Stimulated activated CD8-positive, alpha-beta memory T cell treated with anti-CD3 and anti-CD28 coated beads, Interleukin-15, amount 100 ng/mL, for 1 hour (primary cell): Measurements from ENCODE around the gene HNRNPA0.

Source experiments
- DNase-seq: peaks from one replicate; pipeline ENCODE4 v3.0.0-alpha.2; 2020; ENCODE audit warnings: low read depth

Gene HNRNPA0

GRCh38 chr5:137727623-137728022, 26.5 kb downstream of the HNRNPA0 start:
- no peak for DNase-seq

DNA sequence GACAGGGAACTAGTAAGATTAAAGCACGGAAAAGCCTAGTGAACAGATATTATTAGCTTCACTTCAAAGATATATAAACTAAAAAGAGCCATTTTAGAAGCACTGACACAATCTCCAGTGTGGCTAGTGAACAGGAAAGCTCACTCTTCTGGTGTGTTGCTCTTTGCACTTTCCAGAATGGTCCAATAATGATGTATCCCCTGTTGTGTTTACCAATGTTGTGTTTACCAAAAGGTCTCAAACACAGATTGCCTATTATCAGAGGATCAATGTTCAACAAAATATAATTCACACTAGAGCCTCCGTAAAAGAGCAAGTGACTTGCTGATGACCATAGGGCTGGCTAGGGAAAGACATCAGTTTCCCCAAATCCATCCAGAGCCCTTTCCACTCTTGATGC, 29.9 kb downstream of the HNRNPA0 start:
- DNase-seq: no peak

- DNase-seq: no peak
These were observed 35.6 kb downstream of the HNRNPA0 start for GRCh38 chr5:137718611-137719010.

- no peak for DNase-seq
These were observed 37.8 kb downstream of the HNRNPA0 start for GRCh38 chr5:137716337-137716736.

- no peak for DNase-seq
These were observed 38.7 kb downstream of the HNRNPA0 start for GRCh38 chr5:137715456-137715855.

GRCh38 chr5:137714946-137715345, 39.2 kb downstream of the HNRNPA0 start:
- DNase-seq: no peak

DNA sequence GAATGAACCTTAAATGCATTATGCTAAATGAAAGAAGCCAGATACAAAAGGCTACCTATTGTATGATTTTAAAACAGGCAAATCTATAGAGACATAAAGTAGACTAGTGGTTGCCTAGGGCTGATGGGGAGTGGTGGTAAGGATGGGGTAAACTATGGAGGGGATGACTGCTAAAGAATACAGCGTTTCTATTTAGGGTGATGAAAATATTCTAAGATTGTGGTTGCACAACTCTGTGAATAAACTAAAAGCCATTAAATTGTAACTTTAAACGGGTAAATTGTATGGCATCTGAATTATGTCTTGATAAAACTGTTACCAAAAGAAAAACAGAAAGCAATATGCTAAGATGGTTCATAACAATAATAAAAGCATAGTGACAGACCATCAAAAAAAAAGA, 39.7 kb downstream of the HNRNPA0 start:
- DNase-seq: no peak

GRCh38 chr5:137712139-137712667, 42.0 kb downstream of the HNRNPA0 start:
- no peak for DNase-seq

DNA sequence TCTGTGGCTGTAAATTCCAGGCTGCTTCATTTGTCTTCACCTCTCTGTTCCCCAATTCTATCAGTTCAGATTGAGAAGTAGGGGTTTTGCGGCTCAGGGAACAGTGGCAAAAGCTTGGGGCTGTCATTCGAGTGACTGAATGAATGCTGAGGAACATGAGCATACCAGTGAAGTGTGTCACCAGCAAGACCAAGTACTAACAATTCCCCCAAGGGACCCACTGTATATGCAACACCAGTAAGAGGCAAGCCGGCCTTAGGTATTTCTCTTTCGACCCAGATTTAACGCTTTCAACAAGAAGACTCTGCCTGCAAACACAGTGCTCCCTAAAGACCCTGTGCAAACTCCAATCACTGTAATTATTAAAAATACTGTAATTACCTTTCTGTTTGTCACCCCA, 44.1 kb downstream of the HNRNPA0 start:
- no peak for DNase-seq

- DNase-seq: no peak
These were observed 45.2 kb downstream of the HNRNPA0 start for GRCh38 chr5:137708796-137709559.

DNA sequence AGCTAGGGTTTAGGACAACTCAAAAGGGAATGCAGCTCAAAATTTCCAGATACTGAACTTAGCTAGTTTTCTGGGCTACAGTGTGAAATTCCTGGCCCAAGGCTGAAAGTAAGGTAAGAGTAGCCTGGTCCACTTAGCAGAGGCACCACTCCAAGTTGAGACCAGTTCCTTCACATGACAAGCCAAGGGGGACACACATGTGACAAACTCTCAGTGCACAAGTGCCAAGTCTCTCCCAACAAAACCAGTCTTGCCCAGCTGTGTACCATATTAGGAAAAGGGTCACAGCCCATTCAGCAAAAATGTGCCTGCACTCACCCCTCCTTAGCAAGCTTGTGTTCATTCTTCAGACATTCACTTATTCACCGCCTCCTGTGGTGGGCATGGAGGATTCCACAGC, 46.1 kb downstream of the HNRNPA0 start:
- DNase-seq: no peak

- DNase-seq: no peak
These were observed 47.3 kb downstream of the HNRNPA0 start for GRCh38 chr5:137706841-137707240.

GRCh38 chr5:137705106-137705505, 49.1 kb downstream of the HNRNPA0 start:
- no peak for DNase-seq

GRCh38 chr5:137703565-137703964, 50.6 kb downstream of the HNRNPA0 start:
- DNase-seq: no peak

GRCh38 chr5:137700282-137700680, 53.9 kb downstream of the HNRNPA0 start:
- DNase-seq: no peak

- DNase-seq: no peak
These were observed 54.6 kb downstream of the HNRNPA0 start for GRCh38 chr5:137699336-137700281.

DNA sequence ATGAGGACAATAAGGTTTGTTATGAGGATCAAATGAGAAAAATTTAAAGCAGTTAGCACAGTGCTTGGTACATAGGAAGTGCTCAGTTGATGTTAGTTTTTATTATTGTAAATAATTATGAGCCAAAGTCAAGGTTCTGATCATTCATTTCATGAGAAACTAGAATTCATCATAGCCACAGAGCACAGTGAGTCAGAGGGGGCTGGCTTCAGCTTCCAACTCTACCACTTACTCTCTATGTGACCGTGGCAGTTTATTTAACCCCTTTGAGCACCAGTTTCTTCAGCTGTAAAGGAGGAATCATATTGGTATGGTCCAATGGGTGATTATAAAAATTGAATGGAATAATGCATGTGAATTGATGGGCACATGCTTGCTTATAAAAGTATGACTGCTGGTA, 57.7 kb downstream of the HNRNPA0 start:
- no peak for DNase-seq

DNA sequence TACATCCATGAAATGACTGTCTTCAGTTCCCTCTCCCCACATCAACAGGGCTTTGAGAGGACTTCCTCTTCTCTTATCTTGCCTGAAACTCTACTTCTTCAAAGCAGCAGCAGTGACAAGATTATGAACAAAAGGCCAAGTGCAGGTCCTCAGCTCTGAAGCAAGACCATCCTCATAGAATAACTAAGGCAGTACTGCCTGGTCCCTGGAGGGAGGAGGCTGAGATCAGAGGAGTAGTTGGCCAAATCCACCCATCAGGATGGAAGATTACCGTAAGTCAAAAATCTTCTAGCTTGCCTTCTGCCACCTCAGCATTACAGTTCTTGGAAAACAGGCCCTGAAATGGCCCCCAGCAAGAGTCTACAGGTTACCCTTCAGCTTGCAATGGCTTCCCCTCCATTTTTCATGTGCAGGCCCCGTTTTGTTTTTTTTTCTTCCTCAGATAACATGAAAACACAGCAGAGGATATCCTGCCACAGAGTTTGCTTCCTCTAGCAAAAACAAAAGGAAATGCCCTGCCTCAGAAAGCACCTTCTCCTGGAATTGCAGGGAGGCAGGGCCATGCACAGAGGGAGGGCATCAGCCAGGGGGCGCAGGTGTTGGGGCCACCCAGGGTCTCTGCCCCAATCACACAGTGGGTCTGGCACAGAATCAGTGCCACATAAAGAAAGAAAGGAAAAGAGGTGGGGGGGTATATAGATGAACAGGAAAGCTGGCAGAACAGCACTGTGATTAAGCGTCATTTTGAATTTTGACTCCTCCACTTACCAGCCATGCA, 58.3 kb downstream of the HNRNPA0 start:
- no peak for DNase-seq
